Limb (tissue), 2 donors: ENCODE measurements around the gene MRPL39.

Source experiments
- DNase-seq, 2 donors: peaks; one replicate each; pipeline ENCODE4 v3.0.0-alpha.2; 2016; ENCODE audit errors: extremely low spot score in 2 of 2

The MRPL39 gene

GRCh38 chr21:25569084-25569483 lies 38.2 kb downstream of the MRPL39 start:
- DNase-seq = no peak

GRCh38 chr21:25568246-25568645 lies 39.0 kb downstream of the MRPL39 start:
- DNase-seq = no peak

- no peak for DNase-seq
Observed at GRCh38 chr21:25567472-25567871, 39.8 kb downstream of the MRPL39 start.

GRCh38 chr21:25566645-25567044 lies 40.6 kb downstream of the MRPL39 start:
- DNase-seq = no peak

- no peak for DNase-seq
Observed at GRCh38 chr21:25565272-25566211, 41.7 kb downstream of the MRPL39 start.

GRCh38 chr21:25564349-25564948 lies 42.8 kb downstream of the MRPL39 start:
- DNase-seq = no peak

GRCh38 chr21:25563361-25564116 lies 43.7 kb downstream of the MRPL39 start:
- no peak for DNase-seq

- no peak for DNase-seq
Observed at GRCh38 chr21:25562660-25563059, 44.6 kb downstream of the MRPL39 start.

- peak; percentile 60 to 77 for DNase-seq
Observed at GRCh38 chr21:25561668-25562641, 45.3 kb downstream of the MRPL39 start.

GRCh38 chr21:25560891-25561290 lies 46.4 kb downstream of the MRPL39 start:
- DNase-seq = no peak

- DNase-seq = no peak
Observed at GRCh38 chr21:25560271-25560685, 47.0 kb downstream of the MRPL39 start.

GRCh38 chr21:25559746-25560145 lies 47.5 kb downstream of the MRPL39 start:
- no peak for DNase-seq

- no peak for DNase-seq
Observed at GRCh38 chr21:25558123-25558522, 49.2 kb downstream of the MRPL39 start.

GRCh38 chr21:25557180-25557579 lies 50.1 kb downstream of the MRPL39 start:
- DNase-seq = no peak

GRCh38 chr21:25556091-25556490 lies 51.2 kb downstream of the MRPL39 start:
- no peak for DNase-seq

GRCh38 chr21:25555492-25555891 lies 51.8 kb downstream of the MRPL39 start:
- DNase-seq = no peak

- no peak for DNase-seq
Observed at GRCh38 chr21:25552856-25553255, 54.4 kb downstream of the MRPL39 start.

- DNase-seq = no peak
Observed at GRCh38 chr21:25551569-25551968, 55.7 kb downstream of the MRPL39 start.

- DNase-seq = no peak
Observed at GRCh38 chr21:25550352-25551120, 56.7 kb downstream of the MRPL39 start.

- no peak for DNase-seq
Observed at GRCh38 chr21:25541042-25541441, 66.2 kb downstream of the MRPL39 start.
